Epithelial cell of esophagus (primary cell): Measurements from ENCODE around the gene FBXW4.
A peak's percentile ranks its signal among the peaks of the same experiment; 100 is the strongest.
"Not testable (repeated sequence)": the region's sequence is repeated elsewhere in the genome, so short reads cannot be mapped to it uniquely, and the experiment has no call there.

Experiments
- DNase-seq: peaks from one replicate; pipeline ENCODE4 v3.0.0; 2010; ENCODE audit warnings: low read depth
- H3K4me3 ChIP-seq: 2 replicates; pipeline ENCODE4 v1.5.1; 2011; ENCODE audit warnings: mild to moderate bottlenecking, low read length, control low read depth
- CTCF ChIP-seq: IDR thresholded peaks from 2 replicates; pipeline ENCODE4 v1.5.1; 2011; ENCODE audit warnings: low read depth, mild to moderate bottlenecking, low read length, control low read depth, inconsistent platforms; ENCODE audit not compliant: insufficient read depth; ENCODE audit errors: missing control alignments

FBXW4 gene

GRCh38 chr10:101609481-101609880 is 85.5 kb downstream of the FBXW4 start:
- no peak for DNase-seq
- H3K4me3 ChIP-seq: no peak overlapping the region
- TF ChIP-seq CTCF: no peak

GRCh38 chr10:101607124-101607523 is 87.8 kb downstream of the FBXW4 start:
- DNase-seq: no peak
- H3K4me3 ChIP-seq: no peak overlapping the region
- TF ChIP-seq CTCF: no peak

GRCh38 chr10:101602761-101603398 is 92.1 kb downstream of the FBXW4 start:
- DNase-seq: peak; percentile 64
- H3K4me3 ChIP-seq: no peak overlapping the region
- peak; percentile 71 for TF ChIP-seq CTCF

- no peak for DNase-seq
These were observed 93.4 kb downstream of the FBXW4 start for GRCh38 chr10:101601541-101601940.

GRCh38 chr10:101597091-101597900 is 97.7 kb downstream of the FBXW4 start:
- no peak for DNase-seq
- TF ChIP-seq CTCF: no peak
- H3K4me3 ChIP-seq: no peak overlapping the region

More at GRCh38 chr10:101601541-101601940, 93.4 kb downstream of the FBXW4 start:
- TF ChIP-seq CTCF: no peak
- no peak overlapping the region for H3K4me3 ChIP-seq

- TF ChIP-seq CTCF: no peak
- DNase-seq: no peak
These were observed 99.2 kb downstream of the FBXW4 start for GRCh38 chr10:101595591-101596433.

GRCh38 chr10:101593331-101593730 is 101.6 kb downstream of the FBXW4 start:
- not testable (repeated sequence) for H3K4me3 ChIP-seq, DNase-seq

More at GRCh38 chr10:101595591-101596433, 99.2 kb downstream of the FBXW4 start:
- H3K4me3 ChIP-seq: no peak overlapping the region
